HepG2 (cell line): ENCODE measurements around the gene AGPAT2. TPM values are rescaled to one million over a fixed set of nuclear protein-coding genes. Genes with fewer than 3 reads are reported as not detected.

Experiments
- ATAC-seq: fragments of 200-7000 bp; cut with Tn5 transposase; 3 replicates; pipeline ENCODE4 v1.9.1; 2020; ENCODE audit warnings: mild to moderate bottlenecking, moderate library complexity
- BruUV-seq: library from RNA; stranded (reverse); fragments of 400-500 nt; replicated peaks from 2 replicates; lab custom pipeline; 2021; lab: Mats Ljungman, UMichigan
- CTCF ChIA-PET: fragments of 300-600 bp; formaldehyde crosslinking; extraction: SDS; loops from one replicate; lab custom pipeline; 2021; ENCODE audit warnings: low total read pairs, inconsistent platforms, low intra/inter-chr PET ratio; lab: Yijun Ruan, JAX
- POLR2A ChIA-PET: fragments of 350-600 bp; sonication (Branson Sonifier 250); formaldehyde crosslinking; loops from one replicate; lab custom pipeline; 2020; ENCODE audit warnings: antibody characterized with exemption, inconsistent platforms; lab: Yijun Ruan, JAX
- DNase-seq: peaks from one replicate; pipeline ENCODE4 v3.0.0-alpha.2; 2015; ENCODE audit warnings: low spot score
- FAIRE-seq: peaks from 3 replicates; lab custom pipeline; 2011; peaks lifted over from hg19 to GRCh38; lab: Jason Lieb, UNC
- H2AFZ ChIP-seq: one replicate; pipeline ENCODE4 v1.6.1; 2011; ENCODE audit warnings: low read length, inconsistent platforms
- H3K27ac ChIP-seq: fragments of 300-600 bp; 3 replicates; pipeline ENCODE4 v1.8.0; 2011; ENCODE audit warnings: mixed run types, mild to moderate bottlenecking, mixed read lengths, low read length, inconsistent platforms; ENCODE audit not compliant: insufficient read depth; ENCODE audit errors: extremely low read length
- H3K27me3 ChIP-seq, 2 experiments: fragments of 200-600 bp in 1 of 2; 2 replicates in 1 of 2; 3 replicates in 1 of 2; pipeline versions ENCODE4 v1.6.0 to v1.8.0; 2011; ENCODE audit warnings: low read length in 2 of 2, mild to moderate bottlenecking in 2 of 2, moderate library complexity in 2 of 2, inconsistent platforms in 1 of 2; ENCODE audit not compliant: insufficient read depth in 2 of 2, control insufficient read depth in 1 of 2
- H3K36me3 ChIP-seq, 2 experiments: fragments of 200-600 bp in 1 of 2; replicated peaks in 1 of 2; 2 replicates in 1 of 2; 3 replicates in 1 of 2; pipeline versions ENCODE4 v1.5.1 to v1.8.0; 2011; ENCODE audit warnings: low read length in 2 of 2, inconsistent platforms in 1 of 2; ENCODE audit not compliant: insufficient read depth in 2 of 2, control insufficient read depth in 1 of 2
- H3K4me1 ChIP-seq: 2 replicates; pipeline ENCODE4 v1.5.1; 2012; ENCODE audit warnings: low read length, inconsistent platforms; ENCODE audit not compliant: insufficient read depth
- H3K4me2 ChIP-seq: 2 replicates; pipeline ENCODE4 v1.6.0; 2011; ENCODE audit warnings: low read depth, low read length, inconsistent platforms
- H3K4me3 ChIP-seq, 3 experiments: fragments of 200-600 bp in 1 of 3; sonication (generic), shearing (Covaris generic) in 1 of 3; replicated peaks in 1 of 3; 2 replicates each; pipeline ENCODE4 v1.5.1; 2011 to 2016; ENCODE audit warnings: low read length in 3 of 3, inconsistent platforms in 2 of 3, low read depth in 2 of 3, mild to moderate bottlenecking in 2 of 3, control low read depth in 1 of 3, mixed read lengths in 1 of 3; ENCODE audit not compliant: insufficient read depth in 1 of 3
- H3K79me2 ChIP-seq: one replicate; pipeline ENCODE4 v1.6.1; 2011; ENCODE audit warnings: low read length, inconsistent platforms; ENCODE audit not compliant: insufficient read depth
- H3K9ac ChIP-seq: 2 replicates; pipeline ENCODE4 v1.6.0; 2011; ENCODE audit warnings: mild to moderate bottlenecking, low read depth, low read length, inconsistent platforms; ENCODE audit not compliant: insufficient read depth
- H3K9me3 ChIP-seq: 2 replicates; pipeline ENCODE4 v1.5.1; 2012; ENCODE audit warnings: mild to moderate bottlenecking, low read length
- H4K20me1 ChIP-seq: 2 replicates; pipeline ENCODE4 v1.6.0; 2011; ENCODE audit warnings: inconsistent platforms, mild to moderate bottlenecking, low read length, moderate library complexity; ENCODE audit not compliant: insufficient read depth
- BATF2 ChIP-seq: sonication (generic); formaldehyde crosslinking; IDR thresholded peaks from 2 replicates; pipeline ENCODE4 v1.8.0; 2022; ENCODE audit warnings: mild to moderate bottlenecking, missing genetic modification reagents, moderate library complexity
- CTCF ChIP-seq: sonication (generic); formaldehyde crosslinking; IDR thresholded peaks from 2 replicates; pipeline ENCODE4 v1.5.0; 2020; ENCODE audit warnings: mild to moderate bottlenecking, missing genetic modification reagents, moderate library complexity
- FOXK2 ChIP-seq: fragments of 450-650 bp; IDR thresholded peaks from 2 replicates; pipeline ENCODE4 v1.6.1; 2016
- HDAC6 ChIP-seq: fragments of 200-600 bp; sonication (generic); IDR thresholded peaks from 2 replicates; pipeline ENCODE4 v1.7.0; 2017; ENCODE audit warnings: mild to moderate bottlenecking, antibody characterized with exemption, low read length, low read depth
- MEF2D ChIP-seq: sonication (generic); formaldehyde crosslinking; IDR thresholded peaks from 2 replicates; pipeline ENCODE4 v1.5.1; 2020; ENCODE audit warnings: mild to moderate bottlenecking, missing genetic modification reagents
- SCMH1 ChIP-seq: sonication (generic); formaldehyde crosslinking; IDR thresholded peaks from 2 replicates; pipeline ENCODE4 v1.9.0; 2021; ENCODE audit warnings: missing genetic modification reagents, mild to moderate bottlenecking, borderline replicate concordance
- SKIL ChIP-seq: sonication (generic); formaldehyde crosslinking; IDR thresholded peaks from 2 replicates; pipeline ENCODE4 v1.8.0; 2022; ENCODE audit warnings: missing genetic modification reagents, mild to moderate bottlenecking, moderate library complexity, borderline replicate concordance
- TAF15 ChIP-seq: fragments of 200-400 bp; formaldehyde crosslinking; IDR thresholded peaks from one replicate; pipeline ENCODE4 v1.6.1; 2018; ENCODE audit warnings: mild to moderate bottlenecking, low read depth, low read length; ENCODE audit not compliant: poor library complexity, severe bottlenecking
- ZNF253 ChIP-seq: sonication (generic); formaldehyde crosslinking; IDR thresholded peaks from 2 replicates; pipeline ENCODE4 v1.8.0; 2022; ENCODE audit warnings: mild to moderate bottlenecking, missing genetic modification reagents, borderline replicate concordance
- ZNF574 ChIP-seq: sonication (generic); formaldehyde crosslinking; IDR thresholded peaks from 2 replicates; pipeline ENCODE4 v1.4.0; 2020; ENCODE audit warnings: missing genetic modification reagents
- WGBS: methylation state at CpG from one replicate; pipeline ENCODE4 v1.1.6; 2017; ENCODE audit warnings: low lambda C conversion rate; 5-methylcytosine and 5-hydroxymethylcytosine counted together
- in situ Hi-C: cut with HindIII; loops from 2 replicates; pipeline ENCODE4 v1.10.0; 2017; ENCODE audit warnings: low pct_unique_long_range_greater_than_20kb; ENCODE audit not compliant: extremely low pct_ligation_motif_present
- intact Hi-C: fragments of 100-400 bp; cut with micrococcal nuclease; formaldehyde crosslinking; loops from one replicate; pipeline ENCODE4 v1.10.0; 2022; ENCODE audit not compliant: unreplicated experiment
- polyA plus RNA-seq, 8 experiments: library from polyadenylated mRNA; depleted of rRNA in 3 of 8; stranded (reverse) in 7 of 8; unstranded in 1 of 8; fragments of >200 nt; fragmentation: Illumina TruSeq in 4 of 8; extraction: Trizol in 4 of 8; gene quantifications; 2 replicates each; pipeline versions ENCODE4 v1.2.1 to v1.2.3, GENCODE V29; 2011 to 2016; ENCODE audit warnings: low read depth in 4 of 8, missing spikeins in 1 of 8, mixed read lengths in 1 of 8; ENCODE audit not compliant: insufficient read depth in 1 of 8
- total RNA-seq, 5 experiments: library from RNA; depleted of rRNA; stranded (reverse); fragments of >200 nt; fragmentation: Illumina TruSeq; extraction: Trizol; gene quantifications; 2 replicates each; pipeline ENCODE4 v1.2.3, GENCODE V29; 2016; ENCODE audit warnings: low read depth in 1 of 5

AGPAT2 gene
- total and polyA plus RNA-seq, 2 of the 13 experiments (the other 11 are each of a cell fraction or from before 2014, with no cell fraction given) = 3.9 to 25.8 TPM

GRCh38 chr9:136714893-136715274 lies 27.6 kb upstream of the AGPAT2 start:
- Histone ChIP-seq H3K4me3 (no peak overlapping the region), H3K36me3 (no peaks in the 10 kb centered on the region), H3K4me2 (no peak overlapping the region), H3K27ac (no peak overlapping the region), H3K9ac (no peak overlapping the region), H3K79me2 (no peaks in the 10 kb centered on the region), H3K9me3 (no peaks in the 10 kb centered on the region), H2AFZ (no peak overlapping the region), H3K27me3 (peaks cover 3 to 24% of the 10 kb centered on the region in 2 experiments; a peak in 3 of 5 replicates), H4K20me1 (no peaks in the 10 kb centered on the region), H3K4me1 (peaks cover 20% of the 10 kb centered on the region)
- no peak for DNase-seq
- ChIA-PET POLR2A (interaction anchor here (3.8 kb wide), 1 partner anchor 13 kb away, joined by 17 read pairs; no protein-coding TSS in a partner anchor), CTCF (no interaction called here)
- TF ChIP-seq SKIL (CRISPR knock-in tag) (no peak), CTCF (CRISPR knock-in tag) (no peak), SCMH1 (CRISPR knock-in tag) (no peak), ZNF574 (CRISPR knock-in tag) (no peak), TAF15 (no peak), MEF2D (CRISPR knock-in tag) (no peak), HDAC6 (no peak), ZNF253 (CRISPR knock-in tag) (no peak), BATF2 (CRISPR knock-in tag) (no peak), FOXK2 (no peak)
- no peak for FAIRE-seq
- ATAC-seq = no peak
- no TSS peak for BruUV-seq
- 20% methylated on average over 2 of the region's 8 CpGs for WGBS
- in situ Hi-C loops (no loop called here), intact Hi-C loops (no loop called here)
